IMR-90 (cell line): ENCODE data around the gene SCARB1.

Experiments used
- BHLHE40 ChIP-seq: fragments of 150-350 bp; IDR thresholded peaks from 2 replicates; pipeline ENCODE4 v1.6.1; 2016; ENCODE audit warnings: mild to moderate bottlenecking, low read depth, low read length
- CEBPB ChIP-seq: IDR thresholded peaks from 2 replicates; pipeline ENCODE4 v1.6.1; 2012; ENCODE audit warnings: low read depth, low read length, improper control_type of control experiment
- CHD1 ChIP-seq: IDR thresholded peaks from 2 replicates; pipeline ENCODE4 v1.6.1; 2012; ENCODE audit warnings: low read depth, low read length, improper control_type of control experiment
- FOS ChIP-seq: fragments of 150-350 bp; IDR thresholded peaks from 2 replicates; pipeline ENCODE4 v1.6.1; 2016; ENCODE audit warnings: low read depth, low read length
- MAFK ChIP-seq: IDR thresholded peaks from 2 replicates; pipeline ENCODE4 v1.6.1; 2012; ENCODE audit warnings: low read depth, low read length, improper control_type of control experiment
- MAZ ChIP-seq: IDR thresholded peaks from 2 replicates; pipeline ENCODE4 v1.6.1; 2012; ENCODE audit warnings: low read depth, mild to moderate bottlenecking, low read length, improper control_type of control experiment, moderate library complexity, borderline replicate concordance
- MXI1 ChIP-seq: IDR thresholded peaks from 2 replicates; pipeline ENCODE4 v1.6.1; 2012; ENCODE audit warnings: low read depth, mild to moderate bottlenecking, low read length, moderate library complexity, borderline replicate concordance
- POLR2A ChIP-seq: IDR thresholded peaks from 2 replicates; pipeline ENCODE4 v1.6.1; 2012; ENCODE audit warnings: mild to moderate bottlenecking, low read depth, low read length
- RAD21 ChIP-seq: IDR thresholded peaks from 2 replicates; pipeline ENCODE4 v1.6.1; 2012; ENCODE audit warnings: low read length, improper control_type of control experiment
- RFX5 ChIP-seq: IDR thresholded peaks from 2 replicates; pipeline ENCODE4 v1.8.0; 2012; ENCODE audit warnings: low read depth, mild to moderate bottlenecking, low read length, moderate library complexity
- SMC3 ChIP-seq: fragments of 150-350 bp; IDR thresholded peaks from 2 replicates; pipeline ENCODE4 v1.6.1; 2016; ENCODE audit warnings: low read depth, mild to moderate bottlenecking, antibody characterized with exemption, low read length, moderate library complexity
- TF ChIP-seq, protein P1 (sequence below): conservative IDR thresholded peaks from 2 replicates; pipeline ENCODE4 v1.5.1; 2012; ENCODE audit warnings: mild to moderate bottlenecking, low read depth, low read length, improper control_type of control experiment
- TF ChIP-seq, protein P2 (sequence below): fragments of 150-350 bp; IDR thresholded peaks from 2 replicates; pipeline ENCODE4 v1.6.1; 2016; ENCODE audit warnings: low read depth, mild to moderate bottlenecking, low read length, moderate library complexity, borderline replicate concordance
- TF ChIP-seq, protein P3 (sequence below): fragments of 150-350 bp; IDR thresholded peaks from 2 replicates; pipeline ENCODE4 v1.6.1; 2017; ENCODE audit warnings: mild to moderate bottlenecking, antibody characterized with exemption, low read length, low read depth

DNA sequence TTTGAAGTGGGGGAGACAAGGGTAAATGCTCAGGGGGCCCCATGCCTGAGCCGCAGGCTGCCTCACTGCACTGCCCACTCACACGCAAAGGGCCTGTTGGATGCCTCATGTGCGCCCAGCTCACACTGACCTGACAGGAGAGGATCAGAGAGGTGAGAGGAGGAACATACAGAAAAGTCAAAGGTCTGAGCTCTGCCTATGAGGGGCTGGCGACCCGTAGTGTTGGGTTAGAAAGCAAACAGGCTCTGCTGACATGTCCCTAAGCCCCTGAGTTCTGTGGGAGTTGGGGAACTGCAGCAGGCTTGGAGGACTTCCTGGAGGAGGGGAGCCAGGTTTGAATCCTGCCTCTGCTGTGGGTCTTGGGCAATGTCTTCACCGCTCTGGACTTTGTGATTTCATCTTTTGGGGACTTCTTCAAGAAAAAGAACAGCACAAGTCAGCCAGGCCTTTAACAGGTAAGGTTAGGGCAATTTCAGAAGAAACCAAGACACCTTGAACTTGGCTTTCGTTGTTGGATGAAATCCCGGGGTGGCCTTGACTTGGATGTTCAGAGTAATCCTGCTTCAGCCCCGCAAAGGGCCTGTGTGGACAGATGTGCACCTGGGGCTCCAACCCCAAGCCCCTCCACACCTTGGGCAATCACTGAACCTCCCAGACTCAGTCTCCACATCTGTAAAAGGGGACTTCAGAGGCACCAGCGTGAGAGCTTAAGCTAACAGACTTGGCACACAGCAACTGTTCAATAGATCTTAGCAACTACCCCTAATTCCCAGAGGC is 116.8 kb downstream of the SCARB1 start:
- TF ChIP-seq POLR2A (no peak), RFX5 (no peak), BHLHE40 (no peak), CHD1 (no peak), MAFK (no peak), FOS (no peak), RAD21 (no peak), SMC3 (no peak), CEBPB (no peak), MXI1 (no peak), MAZ (no peak)
- TF ChIP-seq, protein P1, sequence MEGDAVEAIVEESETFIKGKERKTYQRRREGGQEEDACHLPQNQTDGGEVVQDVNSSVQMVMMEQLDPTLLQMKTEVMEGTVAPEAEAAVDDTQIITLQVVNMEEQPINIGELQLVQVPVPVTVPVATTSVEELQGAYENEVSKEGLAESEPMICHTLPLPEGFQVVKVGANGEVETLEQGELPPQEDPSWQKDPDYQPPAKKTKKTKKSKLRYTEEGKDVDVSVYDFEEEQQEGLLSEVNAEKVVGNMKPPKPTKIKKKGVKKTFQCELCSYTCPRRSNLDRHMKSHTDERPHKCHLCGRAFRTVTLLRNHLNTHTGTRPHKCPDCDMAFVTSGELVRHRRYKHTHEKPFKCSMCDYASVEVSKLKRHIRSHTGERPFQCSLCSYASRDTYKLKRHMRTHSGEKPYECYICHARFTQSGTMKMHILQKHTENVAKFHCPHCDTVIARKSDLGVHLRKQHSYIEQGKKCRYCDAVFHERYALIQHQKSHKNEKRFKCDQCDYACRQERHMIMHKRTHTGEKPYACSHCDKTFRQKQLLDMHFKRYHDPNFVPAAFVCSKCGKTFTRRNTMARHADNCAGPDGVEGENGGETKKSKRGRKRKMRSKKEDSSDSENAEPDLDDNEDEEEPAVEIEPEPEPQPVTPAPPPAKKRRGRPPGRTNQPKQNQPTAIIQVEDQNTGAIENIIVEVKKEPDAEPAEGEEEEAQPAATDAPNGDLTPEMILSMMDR, result no peak
- TF ChIP-seq, protein P2, sequence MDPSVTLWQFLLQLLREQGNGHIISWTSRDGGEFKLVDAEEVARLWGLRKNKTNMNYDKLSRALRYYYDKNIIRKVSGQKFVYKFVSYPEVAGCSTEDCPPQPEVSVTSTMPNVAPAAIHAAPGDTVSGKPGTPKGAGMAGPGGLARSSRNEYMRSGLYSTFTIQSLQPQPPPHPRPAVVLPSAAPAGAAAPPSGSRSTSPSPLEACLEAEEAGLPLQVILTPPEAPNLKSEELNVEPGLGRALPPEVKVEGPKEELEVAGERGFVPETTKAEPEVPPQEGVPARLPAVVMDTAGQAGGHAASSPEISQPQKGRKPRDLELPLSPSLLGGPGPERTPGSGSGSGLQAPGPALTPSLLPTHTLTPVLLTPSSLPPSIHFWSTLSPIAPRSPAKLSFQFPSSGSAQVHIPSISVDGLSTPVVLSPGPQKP, result no peak
- TF ChIP-seq, protein P3, sequence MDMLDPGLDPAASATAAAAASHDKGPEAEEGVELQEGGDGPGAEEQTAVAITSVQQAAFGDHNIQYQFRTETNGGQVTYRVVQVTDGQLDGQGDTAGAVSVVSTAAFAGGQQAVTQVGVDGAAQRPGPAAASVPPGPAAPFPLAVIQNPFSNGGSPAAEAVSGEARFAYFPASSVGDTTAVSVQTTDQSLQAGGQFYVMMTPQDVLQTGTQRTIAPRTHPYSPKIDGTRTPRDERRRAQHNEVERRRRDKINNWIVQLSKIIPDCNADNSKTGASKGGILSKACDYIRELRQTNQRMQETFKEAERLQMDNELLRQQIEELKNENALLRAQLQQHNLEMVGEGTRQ, result no peak
